Upper lobe of right lung (tissue), 1 donor: ENCODE measurements around the gene ADAM23. TPM values are rescaled to one million over a fixed set of nuclear protein-coding genes. Genes with fewer than 3 reads are reported as not detected.

Source experiments
- ATAC-seq: fragments of 200-7000 bp; cut with Tn5 transposase; one replicate; pipeline ENCODE4 v1.9.1; 2020; ENCODE audit warnings: mild to moderate bottlenecking, moderate library complexity
- DNase-seq: peaks from one replicate; pipeline ENCODE4 v3.0.0-alpha.2; 2020
- H3K27ac ChIP-seq: fragments of 200-600 bp; one replicate; pipeline ENCODE4 v1.8.0; 2022
- H3K27me3 ChIP-seq: fragments of 200-600 bp; one replicate; pipeline ENCODE4 v1.8.0; 2022; ENCODE audit warnings: mild to moderate bottlenecking
- H3K36me3 ChIP-seq: fragments of 200-600 bp; one replicate; pipeline ENCODE4 v1.8.0; 2022
- H3K4me1 ChIP-seq: fragments of 200-600 bp; one replicate; pipeline ENCODE4 v1.8.0; 2022
- H3K4me3 ChIP-seq: fragments of 200-600 bp; one replicate; pipeline ENCODE4 v1.8.0; 2022; ENCODE audit warnings: mild to moderate bottlenecking
- H3K9me3 ChIP-seq: fragments of 200-600 bp; one replicate; pipeline ENCODE4 v1.8.0; 2022
- CTCF ChIP-seq: fragments of 200-600 bp; IDR thresholded peaks from one replicate; pipeline ENCODE4 v1.8.0; 2022; ENCODE audit warnings: antibody characterized with exemption
- intact Hi-C: fragments of 100-400 bp; cut with DNase I; formaldehyde crosslinking; loops from one replicate; pipeline ENCODE4 v1.11.0; 2022
- total RNA-seq: library from RNA; stranded (reverse); fragmentation: NEBNext Ultra II Directional; extraction: Animal tissue kit (Norgen Biotek cat#: 25700); gene quantifications from one replicate; pipeline ENCODE4 v1.2.1, GENCODE V29; 2021
- donor health status: DM: no; HTN: yes; CAD: no; lungs with severe emphysema.

Gene ADAM23
- total RNA-seq, 1 donor from 2014 or later, result 2.5 TPM

DNA sequence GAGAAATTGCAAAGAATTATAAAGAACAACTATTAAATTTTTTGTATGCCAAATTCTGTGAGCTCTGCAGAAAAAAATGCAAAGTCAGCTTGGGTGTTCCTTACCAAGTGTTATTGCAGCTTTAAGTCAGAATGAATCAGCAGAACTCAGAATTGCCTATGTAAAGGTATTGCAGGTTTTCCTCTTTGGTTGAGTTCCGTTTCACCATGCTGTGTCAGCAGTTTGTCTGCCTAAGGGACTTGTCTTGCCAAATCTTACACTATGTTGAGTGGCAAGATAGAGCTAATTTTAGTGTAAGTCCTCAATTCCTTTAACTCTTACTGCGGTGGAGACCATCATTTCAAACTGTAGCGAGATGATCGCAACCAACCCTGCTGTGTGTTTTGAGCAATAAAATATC, 38.8 kb downstream of the ADAM23 start:
- H3K9me3 ChIP-seq, result no peaks in the 10 kb centered on the region
- ATAC-seq (no peak), DNase-seq (no peak)
- H3K4me1 ChIP-seq, result no peaks in the 10 kb centered on the region
- no peak overlapping the region for H3K4me3 ChIP-seq
- no peak for TF ChIP-seq CTCF
- no peaks in the 10 kb centered on the region for H3K27me3 ChIP-seq
- H3K27ac ChIP-seq, result no peak overlapping the region
- intact Hi-C loops, result no loop called here
- H3K36me3 ChIP-seq, result no peaks in the 10 kb centered on the region

- no peak overlapping the region for H3K27ac ChIP-seq
- H3K9me3 ChIP-seq, result no peaks in the 10 kb centered on the region
- H3K4me3 ChIP-seq, result no peak overlapping the region
- DNase-seq, result no peak
- TF ChIP-seq CTCF, result no peak
- peak; percentile 57 for ATAC-seq
- no peaks in the 10 kb centered on the region for H3K36me3 ChIP-seq
- no peaks in the 10 kb centered on the region for H3K4me1 ChIP-seq
- intact Hi-C loops, result no loop called here
- no peaks in the 10 kb centered on the region for H3K27me3 ChIP-seq
Observed at GRCh38 chr2:206482633-206483032, 39.3 kb downstream of the ADAM23 start.

DNA sequence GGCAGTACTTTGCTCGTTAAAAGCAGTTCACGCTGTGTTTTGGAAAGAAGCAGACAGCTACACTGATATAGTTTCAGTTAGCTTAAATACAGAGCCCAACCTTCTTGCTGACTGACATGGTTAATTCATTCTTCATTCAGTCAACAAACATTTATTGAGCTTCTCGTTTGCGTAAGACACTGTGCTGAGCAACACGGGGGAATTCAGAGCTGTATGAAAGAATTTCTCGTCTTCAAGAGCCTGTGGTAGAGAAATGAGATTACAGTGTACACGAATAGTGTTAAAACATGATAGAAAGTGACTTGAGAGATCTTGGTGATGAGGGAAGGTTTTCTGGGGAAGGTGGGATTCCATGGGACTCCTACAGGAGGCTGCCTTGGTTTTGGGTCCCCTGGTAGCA, 44.7 kb downstream of the ADAM23 start:
- no peak for TF ChIP-seq CTCF
- intact Hi-C loops, result no loop called here
- ATAC-seq (no peak), DNase-seq (no peak)
- Histone ChIP-seq H3K4me1 (no peaks in the 10 kb centered on the region), H3K36me3 (no peaks in the 10 kb centered on the region), H3K9me3 (no peaks in the 10 kb centered on the region), H3K27ac (no peak overlapping the region), H3K4me3 (no peak overlapping the region), H3K27me3 (no peaks in the 10 kb centered on the region)

DNA sequence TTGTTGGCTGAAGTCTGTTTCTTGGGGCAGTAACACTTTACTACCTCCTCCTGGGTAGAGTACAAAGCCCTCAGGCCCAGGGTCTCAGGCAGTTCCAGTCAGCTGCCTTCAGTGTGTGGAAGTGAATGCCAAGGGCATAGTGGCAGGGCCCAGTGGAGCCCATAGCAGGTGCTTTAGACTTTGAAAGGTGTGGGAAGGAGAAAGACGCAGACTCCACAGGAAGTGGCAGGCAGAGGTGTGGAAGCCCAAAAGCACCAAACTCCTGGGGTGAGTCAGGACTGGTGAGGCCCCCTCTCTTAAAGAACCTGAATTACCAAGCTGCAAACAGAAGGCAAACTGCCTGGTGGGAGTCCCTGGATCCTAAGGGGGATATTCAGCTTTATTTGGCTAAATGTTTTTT, 45.3 kb downstream of the ADAM23 start:
- no peak for DNase-seq
- no peaks in the 10 kb centered on the region for H3K36me3 ChIP-seq
- no peak overlapping the region for H3K4me3 ChIP-seq
- H3K27ac ChIP-seq, result no peak overlapping the region
- ATAC-seq, result no peak
- H3K9me3 ChIP-seq, result no peaks in the 10 kb centered on the region
- intact Hi-C loops, result no loop called here
- no peaks in the 10 kb centered on the region for H3K27me3 ChIP-seq
- TF ChIP-seq CTCF, result no peak
- H3K4me1 ChIP-seq, result no peaks in the 10 kb centered on the region

DNA sequence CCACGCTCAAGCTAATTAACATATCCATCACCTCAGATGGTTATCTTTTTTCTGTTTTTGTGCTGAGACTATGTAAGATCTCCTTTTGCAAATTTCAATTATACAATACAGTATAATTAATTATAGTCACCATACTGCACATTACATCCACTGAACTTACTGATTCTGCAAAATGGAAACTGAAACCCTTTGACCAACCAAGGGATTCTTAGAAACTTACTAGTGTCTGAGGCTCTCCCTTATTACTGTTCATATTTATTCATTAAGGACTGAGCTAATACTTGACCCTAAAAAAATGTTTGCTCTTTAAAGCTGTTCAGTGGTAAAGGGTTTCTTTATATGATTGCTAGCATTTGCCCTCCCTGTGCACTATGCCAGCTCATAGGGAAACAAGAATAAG, 50.7 kb downstream of the ADAM23 start:
- no peak for TF ChIP-seq CTCF
- DNase-seq, result no peak
- no peak overlapping the region for H3K27ac ChIP-seq
- intact Hi-C loops, result no loop called here
- H3K36me3 ChIP-seq, result no peaks in the 10 kb centered on the region
- no peaks in the 10 kb centered on the region for H3K27me3 ChIP-seq
- no peak for ATAC-seq
- H3K4me1 ChIP-seq, result no peaks in the 10 kb centered on the region
- no peak overlapping the region for H3K4me3 ChIP-seq
- no peaks in the 10 kb centered on the region for H3K9me3 ChIP-seq

GRCh38 chr2:206502729-206503128, 59.4 kb downstream of the ADAM23 start:
- no peak for TF ChIP-seq CTCF
- H3K4me3 ChIP-seq, result no peak overlapping the region
- H3K9me3 ChIP-seq, result no peaks in the 10 kb centered on the region
- intact Hi-C loops, result no loop called here
- ATAC-seq (no peak), DNase-seq (no peak)
- H3K27me3 ChIP-seq, result no peaks in the 10 kb centered on the region
- no peak overlapping the region for H3K27ac ChIP-seq
- no peaks in the 10 kb centered on the region for H3K4me1 ChIP-seq
- H3K36me3 ChIP-seq, result no peaks in the 10 kb centered on the region
